ENCODE measurements around the gene SEC16B. TPM values are rescaled to one million over a fixed set of nuclear protein-coding genes. Genes with fewer than 3 reads are reported as not detected.
A peak's percentile ranks its signal among the peaks of the same experiment; 100 is the strongest.

Gene SEC16B
- total and polyA plus RNA-seq, 2 of the 13 experiments (the other 11 are each of a cell fraction or from before 2014, with no cell fraction given): 4.6 to 5.8 TPM

GRCh38 chr1:177945943-177946650 lies 23.8 kb downstream of the SEC16B start:
- 39% methylated on average over 12 of the region's 12 CpGs for WGBS (ENCODE audit: low lambda C conversion rate)
- Histone ChIP-seq H3K27ac (ENCODE audit: extremely low read length, insufficient read depth, low read length) (no peak overlapping the region), H3K4me2 (ENCODE audit: low read depth, low read length) (no peak overlapping the region), H2AFZ (ENCODE audit: low read length) (no peak overlapping the region), H3K79me2 (ENCODE audit: insufficient read depth, low read length) (no peaks in the 10 kb centered on the region), H3K27me3 (ENCODE audit: control insufficient read depth in 1 of 2, insufficient read depth in 2 of 2, low read length in 2 of 2) (no peaks in the 10 kb centered on the region), H3K4me1 (ENCODE audit: insufficient read depth, low read length) (0 out of 2 replicates have a peak, but pooled peaks cover 5% of the 10 kb centered on the region), H3K36me3 (replicated peaks in 1 of 2; ENCODE audit: control insufficient read depth in 1 of 2, insufficient read depth in 2 of 2, low read length in 2 of 2) (peaks cover 4 to 10% of the 10 kb centered on the region in 2 experiments; a peak in 3 of 5 replicates), H3K9ac (ENCODE audit: insufficient read depth, low read depth, low read length) (no peak overlapping the region), H3K4me3 (replicated peaks in 1 of 3; ENCODE audit: insufficient read depth in 1 of 3, low read depth in 2 of 3, low read length in 3 of 3) (no peak overlapping the region), H3K9me3 (ENCODE audit: low read length) (no peaks in the 10 kb centered on the region), H4K20me1 (ENCODE audit: insufficient read depth, low read length) (no peaks in the 10 kb centered on the region)
- ATAC-seq: peak; percentile 93
- intact Hi-C loops (cut with micrococcal nuclease; ENCODE audit: unreplicated experiment): loop anchor here (1.0 to 5.0 kb wide), 4 partner anchors 166 to 1049 kb away; no protein-coding TSS in a partner anchor
- peak; percentile 57 for DNase-seq (ENCODE audit: low spot score)
- no TSS peak for BruUV-seq (replicated peaks)
- in situ Hi-C loops (cut with HindIII; ENCODE audit: extremely low pct_ligation_motif_present, low pct_unique_long_range_greater_than_20kb): loop anchor here (25.0 kb wide), 1 partner anchor 1034 kb away; no protein-coding TSS in a partner anchor
- ChIA-PET CTCF (ENCODE audit: low intra/inter-chr PET ratio, low total read pairs) (interaction anchor here (1.1 to 2.0 kb wide), 3 partner anchors 244 to 1049 kb away, joined by 3 to 10 read pairs (median 5); no protein-coding TSS in a partner anchor), POLR2A (no interaction called here)
- FAIRE-seq: peak; percentile 81
- no peak for TF ChIP-seq RFXAP (CRISPR knock-in tag; IDR thresholded peaks at IDR 0.05; ENCODE audit: borderline replicate concordance)
- TF ChIP-seq ZNF275 (CRISPR knock-in tag; IDR thresholded peaks at IDR 0.05; ENCODE audit: borderline replicate concordance): no peak
- TF ChIP-seq DNMT3B (CRISPR knock-in tag; conservative IDR thresholded peaks at IDR 0.05): no peak
- TF ChIP-seq, protein P1, sequence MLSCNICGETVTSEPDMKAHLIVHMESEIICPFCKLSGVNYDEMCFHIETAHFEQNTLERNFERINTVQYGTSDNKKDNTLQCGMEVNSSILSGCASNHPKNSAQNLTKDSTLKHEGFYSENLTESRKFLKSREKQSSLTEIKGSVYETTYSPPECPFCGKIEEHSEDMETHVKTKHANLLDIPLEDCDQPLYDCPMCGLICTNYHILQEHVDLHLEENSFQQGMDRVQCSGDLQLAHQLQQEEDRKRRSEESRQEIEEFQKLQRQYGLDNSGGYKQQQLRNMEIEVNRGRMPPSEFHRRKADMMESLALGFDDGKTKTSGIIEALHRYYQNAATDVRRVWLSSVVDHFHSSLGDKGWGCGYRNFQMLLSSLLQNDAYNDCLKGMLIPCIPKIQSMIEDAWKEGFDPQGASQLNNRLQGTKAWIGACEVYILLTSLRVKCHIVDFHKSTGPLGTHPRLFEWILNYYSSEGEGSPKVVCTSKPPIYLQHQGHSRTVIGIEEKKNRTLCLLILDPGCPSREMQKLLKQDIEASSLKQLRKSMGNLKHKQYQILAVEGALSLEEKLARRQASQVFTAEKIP (CRISPR knock-in tag; IDR thresholded peaks at IDR 0.05; ENCODE audit: borderline replicate concordance): no peak
- TF ChIP-seq CTCF (CRISPR knock-in tag; IDR thresholded peaks at IDR 0.05): peak; percentile 89
- no peak for TF ChIP-seq FLYWCH1 (CRISPR knock-in tag; IDR thresholded peaks at IDR 0.05)
- no peak for TF ChIP-seq ZNF513 (CRISPR knock-in tag; conservative IDR thresholded peaks at IDR 0.05)
- TF ChIP-seq ZNF562 (CRISPR knock-in tag; IDR thresholded peaks at IDR 0.05; ENCODE audit: borderline replicate concordance): no peak
- no peak for TF ChIP-seq JUNB (CRISPR knock-in tag; IDR thresholded peaks at IDR 0.05; ENCODE audit: borderline replicate concordance)
- TF ChIP-seq FOXJ3 (CRISPR knock-in tag; IDR thresholded peaks at IDR 0.05; ENCODE audit: borderline replicate concordance): no peak
- no peak for TF ChIP-seq ATRX (CRISPR knock-in tag; IDR thresholded peaks at IDR 0.05; ENCODE audit: borderline replicate concordance)
- no peak for TF ChIP-seq ZNF451 (CRISPR knock-in tag; IDR thresholded peaks at IDR 0.05)
- TF ChIP-seq, protein P2, sequence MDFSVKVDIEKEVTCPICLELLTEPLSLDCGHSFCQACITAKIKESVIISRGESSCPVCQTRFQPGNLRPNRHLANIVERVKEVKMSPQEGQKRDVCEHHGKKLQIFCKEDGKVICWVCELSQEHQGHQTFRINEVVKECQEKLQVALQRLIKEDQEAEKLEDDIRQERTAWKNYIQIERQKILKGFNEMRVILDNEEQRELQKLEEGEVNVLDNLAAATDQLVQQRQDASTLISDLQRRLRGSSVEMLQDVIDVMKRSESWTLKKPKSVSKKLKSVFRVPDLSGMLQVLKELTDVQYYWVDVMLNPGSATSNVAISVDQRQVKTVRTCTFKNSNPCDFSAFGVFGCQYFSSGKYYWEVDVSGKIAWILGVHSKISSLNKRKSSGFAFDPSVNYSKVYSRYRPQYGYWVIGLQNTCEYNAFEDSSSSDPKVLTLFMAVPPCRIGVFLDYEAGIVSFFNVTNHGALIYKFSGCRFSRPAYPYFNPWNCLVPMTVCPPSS (IDR thresholded peaks at IDR 0.05): no peak
- no peak for TF ChIP-seq CCDC6 (CRISPR knock-in tag; IDR thresholded peaks at IDR 0.05)
- TF ChIP-seq ZNF740 (CRISPR knock-in tag; IDR thresholded peaks at IDR 0.05): no peak

All from HepG2 (cell line).